ENCODE measurements around the gene CCL27.
"Not testable (repeated sequence)": the region's sequence is repeated elsewhere in the genome, so short reads cannot be mapped to it uniquely, and the experiment has no call there.

Gene CCL27

GRCh38 chr9:34651321-34651720, 11.1 kb downstream of the CCL27 start:
- DNase-seq (ENCODE audit: low spot score) = no peak

GRCh38 chr9:34650816-34651215, 11.6 kb downstream of the CCL27 start:
- no peak for DNase-seq (ENCODE audit: low spot score)

DNA sequence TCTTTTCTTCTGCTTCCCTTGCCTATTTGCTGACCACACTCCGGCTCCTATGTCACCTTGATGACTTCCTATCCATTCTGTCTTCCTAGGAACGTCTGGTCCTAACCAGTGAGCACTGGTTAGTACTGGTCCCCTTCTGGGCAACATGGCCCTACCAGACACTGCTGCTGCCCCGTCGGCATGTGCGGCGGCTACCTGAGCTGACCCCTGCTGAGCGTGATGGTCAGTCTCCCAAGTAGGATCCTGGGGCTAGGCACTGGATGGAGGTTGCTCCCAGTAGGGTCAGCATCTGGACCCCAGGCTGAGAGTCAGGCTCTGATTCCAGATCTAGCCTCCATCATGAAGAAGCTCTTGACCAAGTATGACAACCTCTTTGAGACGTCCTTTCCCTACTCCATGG, 13.8 kb downstream of the CCL27 start:
- DNase-seq (ENCODE audit: low spot score) = no peak

- DNase-seq (ENCODE audit: low spot score) = no peak
Measured at GRCh38 chr9:34647651-34648050, 14.8 kb downstream of the CCL27 start.

GRCh38 chr9:34647084-34647403, 15.4 kb downstream of the CCL27 start:
- no peak for DNase-seq (ENCODE audit: low spot score)

DNA sequence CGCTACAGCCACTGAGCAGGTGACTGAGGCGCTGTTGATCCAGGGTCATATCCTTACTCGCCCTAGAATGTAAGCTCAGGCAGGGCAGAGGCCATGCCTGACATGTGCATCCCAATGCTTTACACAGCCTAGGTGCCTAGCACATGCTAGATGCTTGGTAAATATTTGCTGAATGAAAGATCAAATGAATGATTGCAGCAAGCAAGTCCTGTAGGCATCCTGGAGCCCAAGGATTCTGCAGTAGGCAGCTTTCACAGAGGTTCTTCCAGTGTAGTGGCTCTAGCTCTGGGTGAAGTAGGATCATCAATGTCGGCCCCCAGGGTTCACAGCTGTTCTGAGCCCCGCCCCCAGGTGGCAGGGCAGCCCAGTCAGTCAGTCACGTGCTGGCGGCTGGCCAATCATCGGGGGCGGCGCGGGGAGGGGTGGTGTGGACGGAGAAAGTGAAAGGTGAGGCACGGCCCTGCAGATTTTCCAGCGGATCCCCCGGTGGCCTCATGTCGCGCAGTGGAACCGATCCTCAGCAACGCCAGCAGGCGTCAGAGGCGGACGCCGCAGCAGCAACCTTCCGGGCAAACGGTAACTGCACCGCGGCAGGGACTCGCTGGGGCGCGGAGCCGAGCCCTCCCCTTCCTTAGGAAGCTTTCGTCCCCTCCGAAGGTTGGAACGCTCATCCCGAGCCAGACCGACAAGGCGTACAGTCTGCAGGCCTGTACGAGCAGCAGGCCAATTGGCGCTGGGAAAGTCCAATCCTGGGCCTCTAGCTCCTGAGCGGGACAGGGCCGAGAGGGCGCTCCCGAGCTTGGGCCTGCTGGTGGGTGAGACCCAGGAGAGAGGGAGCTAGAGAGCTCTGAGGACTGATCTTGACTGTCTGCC, 16.0 kb downstream of the CCL27 start, which contains the start of gene GALT:
Gene GALT, plus strand, starts transcription at position 465 of the 873 bp plus-strand sequence. Its CDS starts 30 bp downstream, at position 495.
- peak; percentile 83 for DNase-seq (ENCODE audit: low spot score)

DNA sequence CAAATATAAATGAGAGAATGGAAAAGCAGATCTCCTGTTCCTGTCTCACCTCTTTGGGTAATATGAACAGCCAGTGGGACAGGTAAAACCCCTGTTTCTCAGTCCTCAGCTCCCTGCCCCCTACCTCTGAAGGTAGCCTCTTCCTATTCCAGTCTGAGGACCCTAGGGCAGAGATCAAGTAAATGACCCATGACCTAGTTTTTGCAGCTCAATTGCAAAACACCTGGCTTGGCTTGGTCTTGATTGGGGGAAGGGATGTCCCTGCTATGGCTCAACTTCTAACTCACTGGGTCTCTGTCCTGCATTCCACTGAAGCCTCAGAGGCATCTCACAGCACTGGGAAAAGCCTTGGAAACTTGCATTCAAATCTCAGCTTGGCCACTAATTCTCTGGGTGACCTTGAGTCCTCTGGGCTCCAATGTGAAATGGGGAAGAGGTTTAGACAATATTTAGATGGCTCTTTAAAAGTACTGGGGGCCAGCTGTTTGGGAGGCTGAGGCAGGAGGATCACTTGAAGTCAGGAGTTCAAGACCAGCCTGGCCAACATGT, 17.6 kb downstream of the CCL27 start:
- DNase-seq (ENCODE audit: low spot score) = no peak

- no peak for DNase-seq (ENCODE audit: low spot score)
Measured at GRCh38 chr9:34642679-34643078, 19.8 kb downstream of the CCL27 start.

DNA sequence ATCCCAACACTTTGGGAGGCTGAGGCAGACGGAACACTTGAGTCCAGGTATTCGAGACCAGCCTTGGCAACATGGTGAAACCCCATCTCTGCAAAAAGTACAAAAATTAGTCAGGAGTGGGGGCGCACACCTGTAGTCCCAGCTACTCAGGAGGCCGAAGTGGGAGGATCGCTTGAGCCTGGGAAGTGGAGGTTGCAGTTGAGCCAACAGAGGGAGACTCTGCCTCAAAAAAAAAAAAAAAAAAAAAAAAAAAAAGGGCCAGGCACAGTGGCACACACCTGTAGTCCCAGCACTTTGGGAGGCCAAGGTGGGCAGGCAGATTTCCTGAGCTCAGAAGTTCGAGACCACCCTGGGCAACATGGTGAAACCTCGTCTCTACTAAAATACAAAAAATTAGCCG, 23.1 kb downstream of the CCL27 start:
- not testable (repeated sequence) for DNase-seq (ENCODE audit: low spot score)

- no peak for DNase-seq (ENCODE audit: low spot score)
Measured at GRCh38 chr9:34638138-34638445, 24.4 kb downstream of the CCL27 start.

DNA sequence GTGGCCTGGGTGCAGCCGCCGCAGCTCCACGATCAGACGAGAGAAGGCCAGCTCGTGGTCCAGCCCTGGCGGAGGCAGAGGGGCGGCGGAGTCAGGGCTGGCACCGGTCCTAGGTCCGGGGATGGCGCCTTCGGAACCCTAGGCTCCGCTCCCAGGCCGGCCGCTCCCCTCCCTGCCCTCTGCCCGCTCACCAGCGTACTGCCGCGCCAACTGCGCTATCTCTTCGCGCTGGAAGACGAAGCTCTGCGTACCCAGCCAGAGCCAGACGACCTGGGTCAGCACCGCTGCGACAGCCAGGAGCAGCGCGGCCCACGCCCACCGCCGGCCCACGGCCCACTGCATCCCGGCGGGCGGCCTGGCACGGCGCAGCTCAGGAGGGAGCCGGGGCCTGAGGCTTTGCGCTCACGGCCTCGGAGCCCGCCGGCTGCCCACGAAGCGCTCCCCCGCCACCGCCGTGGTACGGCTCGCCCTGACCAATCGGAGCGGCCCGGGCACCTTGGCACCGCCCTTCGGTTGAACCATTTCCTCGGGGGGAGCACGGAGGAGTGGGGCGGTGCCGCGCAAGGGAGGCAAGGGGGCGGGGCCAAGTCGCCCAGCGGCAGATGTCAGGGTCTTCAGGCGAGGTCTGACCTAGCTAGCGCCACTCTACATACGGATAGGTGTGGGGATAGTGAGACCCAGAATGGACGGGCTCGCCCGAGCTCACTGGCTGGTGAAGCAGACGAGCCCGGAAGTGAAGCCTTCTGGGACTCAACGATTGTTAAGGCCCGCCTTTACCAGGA, 24.9 kb downstream of the CCL27 start, which contains the start of gene SIGMAR1:
Gene SIGMAR1, minus strand, starts transcription at position 432 of the 782 bp plus-strand sequence. Its CDS starts 90 bp downstream, at position 342.
- DNase-seq (ENCODE audit: low spot score) = peak; percentile 96

DNA sequence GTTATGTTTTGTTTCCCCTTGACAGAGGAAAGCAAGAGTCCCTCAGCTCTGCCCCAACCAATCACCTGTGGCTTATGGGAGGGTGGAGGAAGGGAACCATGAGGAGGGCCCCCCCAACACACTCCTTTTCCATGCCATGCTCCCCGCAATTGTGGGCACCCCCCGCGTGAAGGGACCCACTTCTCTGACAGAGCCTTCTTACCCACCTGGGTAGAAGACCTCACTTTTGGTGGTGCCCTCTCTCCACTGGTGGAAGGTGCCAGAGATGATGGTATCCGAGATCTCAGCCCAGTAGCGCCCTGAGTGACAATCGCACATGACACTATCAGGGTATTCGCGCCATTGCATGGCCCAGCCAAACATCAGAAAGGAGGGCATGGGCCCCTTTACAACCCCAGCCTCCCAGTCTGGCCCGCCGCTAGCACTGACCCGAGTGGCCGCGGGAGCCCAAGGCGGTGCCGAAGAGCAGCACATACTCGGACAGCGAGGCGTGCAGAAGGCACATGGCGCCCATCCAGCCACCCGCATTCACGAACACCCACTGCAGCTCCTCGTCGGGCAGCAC, 25.6 kb downstream of the CCL27 start:
- no peak for DNase-seq (ENCODE audit: low spot score)

GRCh38 chr9:34635556-34635955, 26.9 kb downstream of the CCL27 start:
- no peak for DNase-seq (ENCODE audit: low spot score)

GRCh38 chr9:34634551-34635248, 27.8 kb downstream of the CCL27 start:
- no peak for DNase-seq (ENCODE audit: low spot score)

GRCh38 chr9:34633851-34634550, 28.5 kb downstream of the CCL27 start:
- DNase-seq (ENCODE audit: low spot score) = peak; percentile 69

DNA sequence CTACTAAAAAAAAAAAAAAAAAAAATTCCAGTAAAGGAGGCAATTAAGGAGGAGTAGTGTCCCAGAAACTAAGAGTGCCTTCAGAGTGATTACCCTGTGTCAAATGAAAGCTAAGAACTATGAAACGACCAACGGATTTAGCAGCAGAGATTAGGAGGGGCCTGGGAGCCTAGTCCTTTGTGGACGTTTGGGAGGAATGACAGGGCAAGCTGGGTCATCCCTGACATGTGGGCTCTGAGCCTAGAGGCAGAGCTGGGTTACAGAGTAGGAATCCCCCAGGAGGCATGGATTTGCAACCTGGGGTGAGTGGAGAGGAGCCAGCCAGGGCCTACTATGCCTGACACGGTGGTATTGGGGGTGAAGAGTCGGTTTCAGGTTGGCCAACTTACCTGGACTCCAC, 29.3 kb downstream of the CCL27 start:
- no peak for DNase-seq (ENCODE audit: low spot score)

- DNase-seq (ENCODE audit: low spot score) = no peak
Measured at GRCh38 chr9:34630402-34631154, 31.9 kb downstream of the CCL27 start.

GRCh38 chr9:34629491-34629808, 33.0 kb downstream of the CCL27 start:
- DNase-seq (ENCODE audit: low spot score) = no peak

GRCh38 chr9:34628656-34629490, 33.6 kb downstream of the CCL27 start, which contains the start of gene ARID3C:
TSS of gene ARID3C (minus strand) at chr9:34629066. CDS start at chr9:34628014, 1,052 bp downstream.
- no peak for DNase-seq (ENCODE audit: low spot score)
